HG03565 (cell line): Measurements from ENCODE around the gene MAPK6.
"Not testable (repeated sequence)": the region's sequence is repeated elsewhere in the genome, so short reads cannot be mapped to it uniquely, and the experiment has no call there.

ENCODE experiments used
- ATAC-seq: cut with Tn5 transposase; IDR thresholded peaks from one replicate; pipeline ENCODE4 v1.9.1; 2021; ENCODE audit warnings: mild to moderate bottlenecking, moderate library complexity; ENCODE audit not compliant: unreplicated experiment

Gene MAPK6

GRCh38 chr15:52018693-52019393 lies at the start of gene MAPK6:
Gene MAPK6 (plus strand): TSS chr15:52019219. CDS start chr15:52046461, 27,242 bp downstream.
- peak; percentile 48 for ATAC-seq

GRCh38 chr15:51969728-51970127 lies 49.3 kb upstream of the MAPK6 start:
- ATAC-seq: no peak

DNA sequence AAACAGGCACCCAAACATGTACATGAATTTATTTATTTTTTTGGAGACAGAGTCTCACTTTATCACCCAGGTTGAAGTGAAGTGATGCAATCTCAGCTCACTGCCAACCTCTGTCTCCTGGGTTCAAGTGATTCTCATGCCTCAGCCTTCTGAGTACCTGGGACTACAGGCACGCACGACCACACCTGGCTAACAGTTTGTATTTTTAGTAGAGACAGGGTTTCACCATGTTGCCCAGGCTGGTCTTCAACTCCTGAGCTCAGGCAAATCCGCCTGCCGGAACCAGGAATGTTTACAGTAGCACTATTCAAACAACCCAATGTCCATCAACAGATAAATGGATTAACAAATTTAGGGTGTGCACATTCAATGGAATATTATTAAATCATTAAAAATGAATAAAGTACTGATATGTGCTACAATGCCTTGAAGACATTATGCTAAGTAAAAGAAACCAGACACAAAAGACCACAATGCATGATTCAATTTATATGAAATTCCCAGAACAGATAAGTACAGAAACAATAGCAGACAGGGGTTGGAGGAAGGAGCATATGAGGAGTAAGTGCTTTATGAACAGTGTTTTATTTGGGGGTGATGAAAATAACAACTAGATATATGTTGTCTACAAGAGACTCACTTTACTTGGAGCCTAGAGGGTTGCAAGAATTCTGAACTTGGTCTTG lies 48.7 kb upstream of the MAPK6 start:
- ATAC-seq: no peak

DNA sequence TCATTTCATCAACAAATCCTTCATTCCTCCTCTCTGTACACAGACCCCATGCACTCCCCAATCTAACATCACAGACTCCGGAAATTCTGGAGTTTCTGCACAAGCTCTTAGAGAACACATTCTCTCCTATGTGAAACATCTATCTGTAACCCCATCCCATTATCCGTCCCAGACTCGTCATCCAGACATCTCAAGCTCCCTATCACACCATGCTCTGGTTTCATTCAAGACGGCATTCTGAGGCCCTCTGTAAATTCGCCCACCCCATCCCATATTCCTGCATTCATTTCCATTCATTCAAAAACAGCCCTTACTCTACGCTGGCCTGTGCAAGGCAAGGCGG lies 48.0 kb upstream of the MAPK6 start:
- ATAC-seq: peak; percentile 8

- ATAC-seq: peak; percentile 83
These were observed 47.5 kb upstream of the MAPK6 start, which contains the start of gene LEO1 for GRCh38 chr15:51971375-51972133. Gene LEO1 (minus strand): TSS chr15:51971778. CDS start chr15:51971745, 33 bp downstream.

GRCh38 chr15:51973220-51973619 lies 45.8 kb upstream of the MAPK6 start:
- no peak for ATAC-seq

GRCh38 chr15:51973775-51974174 lies 45.2 kb upstream of the MAPK6 start:
- no peak for ATAC-seq

GRCh38 chr15:51982013-51982769 lies 36.8 kb upstream of the MAPK6 start:
- ATAC-seq: peak; percentile 93

DNA sequence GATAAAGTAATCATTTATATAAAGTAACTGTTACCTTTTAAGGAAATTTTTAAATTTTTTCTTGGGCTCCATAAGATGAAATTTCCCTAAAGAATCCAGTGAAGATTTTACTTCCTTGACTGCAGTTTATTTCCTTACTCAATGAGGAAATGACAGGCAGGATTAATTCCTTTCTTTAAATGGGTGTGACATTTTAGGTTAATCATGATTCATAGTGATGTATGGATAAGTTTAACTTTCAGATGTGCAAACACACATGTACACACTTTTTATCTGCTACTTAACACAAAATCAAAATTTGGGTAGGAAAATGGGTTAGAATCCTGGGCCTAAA lies 36.3 kb upstream of the MAPK6 start:
- ATAC-seq: no peak

DNA sequence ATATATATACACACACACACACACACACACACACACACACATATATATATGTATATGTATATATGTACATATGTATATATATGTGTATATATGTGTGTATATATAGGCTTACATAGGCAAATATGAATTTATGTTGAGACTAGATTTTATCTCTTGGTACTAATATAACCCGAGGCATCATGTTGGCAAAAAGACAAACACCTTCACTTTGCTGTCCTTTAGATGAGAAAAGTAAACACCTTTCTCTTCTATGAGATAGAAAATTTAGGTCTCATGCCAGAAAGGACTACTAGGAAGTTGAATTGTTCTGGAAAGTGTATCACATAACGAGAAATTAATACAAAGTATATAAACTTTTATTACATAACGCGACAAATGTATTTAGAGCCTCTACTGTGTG lies 27.9 kb upstream of the MAPK6 start:
- no peak for ATAC-seq

DNA sequence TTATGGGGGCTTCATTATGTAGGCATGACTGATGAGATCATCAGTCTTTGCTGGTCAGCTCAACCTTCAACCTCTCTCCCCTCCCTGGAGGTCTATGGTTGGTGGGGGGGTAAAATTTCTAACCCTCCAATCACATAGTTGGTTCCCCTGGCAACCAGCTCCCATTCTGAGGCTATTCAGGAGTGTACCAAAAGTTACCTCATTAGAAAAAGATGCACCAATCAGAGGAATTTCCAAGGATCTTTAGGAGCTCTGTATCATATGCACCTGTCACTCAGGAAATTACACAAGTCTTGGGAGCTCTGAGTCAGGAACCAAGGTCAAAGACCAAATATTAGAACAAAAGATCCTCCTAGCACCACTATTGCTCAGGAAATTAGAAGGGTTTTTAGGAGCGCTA lies 26.1 kb upstream of the MAPK6 start:
- no peak for ATAC-seq

DNA sequence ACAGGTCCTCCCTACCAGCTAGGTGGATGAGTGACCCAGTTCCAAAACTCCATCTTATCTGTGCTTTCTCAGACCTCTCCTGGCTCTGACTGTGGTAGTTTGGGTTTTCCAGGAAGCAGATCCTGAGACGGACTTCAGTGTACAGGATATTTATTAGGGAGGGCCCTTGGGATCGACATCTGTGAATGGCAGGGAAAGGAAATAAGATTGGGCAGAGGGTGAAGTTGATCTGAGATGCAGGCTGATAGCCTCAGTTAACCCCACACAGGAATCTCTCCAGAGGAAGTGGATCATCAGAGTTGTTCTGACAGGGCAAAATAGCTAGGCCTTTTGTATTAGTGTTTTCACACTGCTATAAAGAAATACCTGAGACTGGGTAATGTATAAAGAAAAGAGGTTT lies 16.7 kb upstream of the MAPK6 start:
- no peak for ATAC-seq

DNA sequence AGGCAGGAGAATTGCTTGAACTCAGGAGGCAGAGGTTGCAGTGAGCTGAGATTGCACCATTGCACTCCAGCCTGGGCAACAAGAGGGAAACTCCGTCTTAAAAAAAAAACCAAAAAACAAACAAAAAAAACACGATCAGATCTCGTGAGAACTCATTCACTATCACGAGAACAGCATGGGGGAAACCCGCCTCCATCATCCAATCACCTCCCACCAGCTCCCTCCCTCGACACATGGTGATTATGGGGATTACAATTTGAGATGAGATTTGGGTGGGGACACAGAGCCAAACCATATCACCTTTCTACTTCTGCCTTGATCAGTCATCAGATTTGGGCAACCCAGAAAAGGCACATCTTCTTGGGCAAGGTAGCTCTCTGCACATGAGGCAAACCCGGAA lies 15.9 kb upstream of the MAPK6 start:
- ATAC-seq: not testable (repeated sequence)

DNA sequence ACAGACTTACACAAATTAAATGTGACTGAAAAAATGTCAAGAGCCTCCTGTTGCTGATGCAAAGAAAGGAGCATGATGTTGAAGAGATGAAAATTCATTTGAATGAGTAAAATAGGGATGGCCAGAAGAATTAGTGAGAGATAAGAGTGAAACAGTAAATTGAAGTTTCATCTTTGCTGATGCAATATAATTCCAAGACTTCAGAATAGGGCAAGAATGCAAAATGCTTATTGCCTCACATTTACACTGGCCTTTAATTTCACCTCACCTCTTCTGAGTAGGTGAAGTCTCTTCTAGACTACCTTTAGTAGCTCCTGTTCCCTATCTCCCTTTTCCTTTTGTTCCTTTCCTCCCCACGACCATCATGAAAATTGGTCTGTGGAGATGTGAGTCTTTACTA lies 15.3 kb upstream of the MAPK6 start:
- no peak for ATAC-seq

DNA sequence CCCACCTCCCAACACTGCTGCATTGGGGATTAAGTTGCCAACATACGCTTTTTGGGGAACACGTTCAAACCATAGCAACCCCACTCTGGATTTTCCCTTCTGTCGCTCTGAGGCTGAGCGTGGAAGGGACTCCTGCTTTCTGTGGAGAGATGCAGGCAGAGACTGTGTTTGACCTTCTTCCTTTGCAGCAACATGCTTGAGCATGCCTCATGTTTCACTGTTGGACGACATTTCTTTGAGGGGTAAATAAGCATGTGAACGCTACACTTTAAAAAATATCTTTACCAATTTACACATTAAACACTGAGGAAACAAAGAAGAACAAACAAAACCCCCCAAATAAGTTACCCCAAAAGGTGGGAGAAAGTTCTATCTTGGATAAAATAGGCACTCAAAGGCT lies 14.2 kb upstream of the MAPK6 start:
- ATAC-seq: no peak

DNA sequence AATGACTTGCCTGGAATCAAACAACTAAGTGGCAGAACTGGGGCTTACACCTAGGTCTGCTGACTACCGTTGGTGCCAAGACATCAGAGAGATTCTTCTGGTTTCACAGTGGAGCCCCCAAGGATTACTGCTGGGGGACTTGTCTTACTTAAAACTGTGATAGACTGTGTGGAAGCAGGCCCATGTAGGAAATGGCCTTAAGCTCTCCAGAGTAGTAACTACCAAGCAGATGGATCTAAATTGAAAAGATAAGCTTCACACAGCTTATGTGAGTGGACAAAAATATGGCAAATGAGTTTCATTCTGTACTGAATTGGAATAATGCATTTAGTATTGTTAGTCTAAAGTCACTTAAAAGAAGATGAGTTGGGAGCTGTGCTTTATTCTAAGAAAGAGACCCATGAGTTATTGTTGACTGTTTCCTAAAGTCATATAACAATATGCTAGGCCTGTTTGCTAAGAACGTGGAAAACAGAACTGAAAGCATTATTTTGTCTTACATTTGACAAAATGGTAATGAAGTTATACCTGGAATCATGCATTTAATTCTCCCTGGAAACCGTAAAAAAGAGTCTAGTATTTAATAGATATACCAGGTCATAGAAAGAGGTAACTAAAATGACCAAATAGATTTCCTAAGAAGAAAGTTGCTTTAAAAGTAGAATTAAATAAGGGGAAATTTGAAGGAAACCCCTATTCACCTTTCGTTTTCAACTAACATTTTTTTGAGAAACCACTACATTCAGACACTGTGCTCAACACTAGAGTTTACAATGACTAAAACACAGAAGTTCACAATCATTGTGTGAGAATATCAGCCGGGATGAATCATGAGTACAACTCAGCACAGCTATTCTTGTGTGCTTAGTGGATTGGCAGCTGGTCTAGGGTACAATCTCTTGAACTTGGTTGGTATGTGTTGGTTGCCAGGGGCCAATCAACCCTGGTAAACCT lies 13.0 kb upstream of the MAPK6 start:
- peak; percentile 78 for ATAC-seq

- peak; percentile 20 for ATAC-seq
These were observed 12.2 kb upstream of the MAPK6 start for GRCh38 chr15:52006702-52007340.

GRCh38 chr15:52008359-52008697 lies 10.7 kb upstream of the MAPK6 start:
- ATAC-seq: no peak

DNA sequence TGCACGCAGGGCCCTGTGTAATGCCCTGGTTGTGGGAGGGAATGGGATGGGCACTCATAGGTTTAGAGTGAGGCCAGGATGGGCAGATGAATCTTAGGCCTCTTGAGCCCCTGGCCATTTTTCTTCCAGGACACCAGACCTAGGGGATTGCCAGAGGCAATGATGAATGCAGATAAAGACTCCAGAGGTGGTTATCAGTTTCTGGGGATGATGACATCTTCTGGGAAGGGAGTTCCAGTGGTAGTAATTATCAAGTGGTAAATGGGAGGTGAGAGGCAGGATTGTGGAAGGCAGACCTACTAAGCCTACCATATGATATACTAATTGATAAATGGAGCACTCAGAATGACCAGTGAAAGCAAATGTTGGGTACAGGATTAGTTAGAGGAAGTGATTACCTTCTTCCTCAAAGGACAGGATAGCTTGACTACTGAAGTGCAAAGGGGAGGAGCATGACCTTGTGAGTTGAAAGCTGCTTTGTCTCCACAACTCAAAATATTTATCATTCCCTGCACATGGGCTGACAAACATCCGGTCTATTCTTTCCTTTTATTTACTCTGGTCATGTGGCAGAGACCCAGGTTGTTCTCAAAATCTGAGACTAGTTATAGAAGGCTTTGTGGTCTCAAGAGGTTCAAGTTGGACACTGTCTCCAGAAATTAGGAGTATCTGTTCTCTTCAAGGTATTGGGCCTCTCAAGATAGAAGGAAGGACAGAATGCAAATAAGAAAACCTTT lies 10.2 kb upstream of the MAPK6 start:
- ATAC-seq: no peak
